ENCODE data around the gene ZNF74. TPM values are rescaled to one million over a fixed set of nuclear protein-coding genes. Genes with fewer than 3 reads are reported as not detected.
"Not testable (repeated sequence)": the region's sequence is repeated elsewhere in the genome, so short reads cannot be mapped to it uniquely, and the experiment has no call there.

ZNF74 gene
- total RNA-seq, 1 donor = 1.2 TPM

DNA sequence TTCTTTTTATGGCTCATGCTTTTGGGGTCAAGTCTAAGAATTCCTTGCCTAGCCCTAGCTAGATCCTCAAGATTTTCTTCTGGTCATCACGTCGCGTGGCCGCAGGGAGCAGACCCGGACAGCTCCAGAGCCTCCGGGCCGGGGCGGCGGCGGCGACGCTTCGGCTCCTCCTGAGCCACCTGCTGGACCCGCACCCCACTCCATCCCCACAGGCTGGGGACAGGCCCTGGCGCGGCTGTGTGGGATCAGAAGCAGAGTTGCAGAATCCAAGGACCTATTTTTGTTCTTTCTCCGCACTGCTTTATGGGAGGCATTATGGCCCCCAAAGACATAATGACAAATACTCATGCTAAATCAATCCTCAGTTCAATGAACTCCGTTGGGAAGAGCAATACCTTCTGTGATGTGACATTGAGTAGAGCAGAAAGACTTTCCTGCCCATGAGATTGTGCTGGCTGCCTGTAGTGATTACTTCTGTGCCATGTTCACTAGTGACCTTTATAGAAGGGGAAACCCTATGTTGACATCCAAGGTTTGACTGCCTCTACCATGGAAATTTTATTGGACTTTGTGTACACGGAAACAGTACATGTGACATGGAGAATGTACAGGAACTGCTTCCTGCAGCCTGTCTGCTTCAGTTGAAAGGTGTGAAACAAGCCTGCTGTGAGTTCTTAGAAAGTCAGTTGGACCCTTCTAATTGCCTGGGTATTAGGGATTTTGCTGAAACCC, 56.0 kb downstream of the ZNF74 start:
- no peaks in the 10 kb centered on the region for H3K27me3 ChIP-seq (ENCODE audit: insufficient read depth, low read length)
- H3K4me3 ChIP-seq (ENCODE audit: low read length) = no peak overlapping the region
- no peaks in the 10 kb centered on the region for H3K9me3 ChIP-seq (ENCODE audit: low read depth, low read length)
- H3K4me1 ChIP-seq (ENCODE audit: insufficient read depth, low read length) = peaks cover 11% of the 10 kb centered on the region

GRCh38 chr22:20450551-20450906, 56.6 kb downstream of the ZNF74 start:
- H3K9me3 ChIP-seq (ENCODE audit: low read depth, low read length) = no peaks in the 10 kb centered on the region
- no peaks in the 10 kb centered on the region for H3K27me3 ChIP-seq (ENCODE audit: insufficient read depth, low read length)
- H3K4me3 ChIP-seq (ENCODE audit: low read length) = no peak overlapping the region
- H3K4me1 ChIP-seq (ENCODE audit: insufficient read depth, low read length) = peaks cover 15% of the 10 kb centered on the region

- not testable (repeated sequence) for H3K9me3 ChIP-seq (ENCODE audit: low read depth, low read length); H3K4me3 ChIP-seq (ENCODE audit: low read length); H3K27me3 ChIP-seq (ENCODE audit: insufficient read depth, low read length)
- H3K4me1 ChIP-seq (ENCODE audit: insufficient read depth, low read length) = peaks cover 21% of the 10 kb centered on the region
Observed at GRCh38 chr22:20451129-20451778, 57.3 kb downstream of the ZNF74 start.

DNA sequence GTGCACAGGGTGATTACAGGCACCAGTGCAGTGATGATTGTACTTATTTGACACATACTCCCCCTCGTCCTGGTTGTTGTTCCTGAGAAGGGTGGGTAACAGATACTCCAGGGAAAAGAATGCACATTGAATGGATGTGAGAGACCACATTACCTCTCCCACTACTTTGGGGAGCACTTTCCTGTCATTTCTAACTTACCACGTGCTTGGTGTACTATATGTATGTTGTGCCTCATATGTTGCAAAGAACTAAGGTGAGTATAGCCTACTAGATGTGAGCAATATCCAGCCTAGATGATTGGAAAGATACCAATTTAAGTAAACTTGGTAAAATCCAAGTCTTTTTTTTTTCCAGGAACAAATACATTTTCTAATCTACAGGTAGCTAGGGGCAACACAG, 58.0 kb downstream of the ZNF74 start:
- Histone ChIP-seq H3K4me3 (ENCODE audit: low read length) (no peak overlapping the region), H3K27me3 (ENCODE audit: insufficient read depth, low read length) (no peaks in the 10 kb centered on the region), H3K9me3 (ENCODE audit: low read depth, low read length) (no peaks in the 10 kb centered on the region), H3K4me1 (ENCODE audit: insufficient read depth, low read length) (peaks cover 26% of the 10 kb centered on the region)

GRCh38 chr22:20453222-20453621, 59.3 kb downstream of the ZNF74 start:
- Histone ChIP-seq H3K4me1 (ENCODE audit: insufficient read depth, low read length) (peaks cover 26% of the 10 kb centered on the region), H3K4me3 (ENCODE audit: low read length) (no peak overlapping the region), H3K9me3 (ENCODE audit: low read depth, low read length) (no peaks in the 10 kb centered on the region), H3K27me3 (ENCODE audit: insufficient read depth, low read length) (no peaks in the 10 kb centered on the region)

GRCh38 chr22:20455709-20456063, 61.7 kb downstream of the ZNF74 start:
- Histone ChIP-seq H3K4me3 (ENCODE audit: low read length) (no peak overlapping the region), H3K4me1 (ENCODE audit: insufficient read depth, low read length) (peaks cover 26% of the 10 kb centered on the region), H3K9me3 (ENCODE audit: low read depth, low read length) (no peaks in the 10 kb centered on the region), H3K27me3 (ENCODE audit: insufficient read depth, low read length) (no peaks in the 10 kb centered on the region)

- Histone ChIP-seq H3K27me3 (ENCODE audit: insufficient read depth, low read length) (no peaks in the 10 kb centered on the region), H3K4me3 (ENCODE audit: low read length) (no peak overlapping the region), H3K9me3 (ENCODE audit: low read depth, low read length) (no peaks in the 10 kb centered on the region), H3K4me1 (ENCODE audit: insufficient read depth, low read length) (peaks cover 26% of the 10 kb centered on the region)
Observed at GRCh38 chr22:20456064-20456721, 62.2 kb downstream of the ZNF74 start.

DNA sequence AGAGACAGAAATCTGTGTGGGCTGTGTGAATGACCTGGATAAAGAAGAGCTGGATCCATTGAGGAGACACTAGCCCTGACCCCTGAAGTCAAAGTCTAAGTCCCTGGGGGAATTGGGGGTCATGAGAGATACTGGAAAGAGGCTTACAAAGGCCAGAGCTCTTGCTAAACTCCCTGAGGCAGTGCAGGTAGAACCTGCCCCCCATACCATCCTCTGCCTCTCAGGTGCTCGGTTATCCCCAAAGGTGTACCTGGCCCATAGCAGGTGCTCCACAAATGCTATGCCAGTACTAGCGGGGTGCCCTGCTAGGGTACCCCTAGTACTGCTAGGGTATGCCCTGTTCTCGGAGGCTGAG, 62.7 kb downstream of the ZNF74 start:
- Histone ChIP-seq H3K4me3 (ENCODE audit: low read length) (no peak overlapping the region), H3K9me3 (ENCODE audit: low read depth, low read length) (no peaks in the 10 kb centered on the region), H3K27me3 (ENCODE audit: insufficient read depth, low read length) (no peaks in the 10 kb centered on the region), H3K4me1 (ENCODE audit: insufficient read depth, low read length) (peaks cover 26% of the 10 kb centered on the region)

- Histone ChIP-seq H3K4me1 (ENCODE audit: insufficient read depth, low read length) (peaks cover 31% of the 10 kb centered on the region), H3K27me3 (ENCODE audit: insufficient read depth, low read length) (no peaks in the 10 kb centered on the region), H3K4me3 (ENCODE audit: low read length) (no peak overlapping the region), H3K9me3 (ENCODE audit: low read depth, low read length) (no peaks in the 10 kb centered on the region)
Observed at GRCh38 chr22:20457506-20458240, 63.7 kb downstream of the ZNF74 start.

Other genes with a start within 250 kb of the ZNF74 start
- not detected for gene CCDC188, start 243.1 kb upstream of the ZNF74 start, total RNA-seq
- 0.21 TPM for gene RTN4R, start 125.8 kb upstream of the ZNF74 start, total RNA-seq
- 40.6 TPM for gene DGCR6L, start 74.1 kb upstream of the ZNF74 start, total RNA-seq
- 1.6 TPM for gene SCARF2, start 43.7 kb downstream of the ZNF74 start, total RNA-seq
- 23.6 TPM for gene KLHL22, start 101.6 kb downstream of the ZNF74 start, total RNA-seq
- 93.5 TPM for gene MED15, start 113.5 kb downstream of the ZNF74 start, total RNA-seq